ENCODE measurements around the gene IL1R2. TPM values are rescaled to one million over a fixed set of nuclear protein-coding genes. Genes with fewer than 3 reads are reported as not detected.

IL1R2 gene
- polyA plus RNA-seq, 1 donor (not counting 4 experiments of a cell fraction or from before 2014, with no cell fraction given), result 57.3 TPM

- Histone ChIP-seq H3K27ac (ENCODE audit: control insufficient read depth, insufficient read depth, low read length) (no peak overlapping the region), H4K20me1 (ENCODE audit: control insufficient read depth, extremely low read depth, insufficient read depth, low read length) (no peaks in the 10 kb centered on the region), H3K4me3 (ENCODE audit: control insufficient read depth in 2 of 3, extremely low read depth in 1 of 3, insufficient read depth in 2 of 3, low read depth in 1 of 3, low read length in 3 of 3) (no peak overlapping the region), H3K4me2 (ENCODE audit: control insufficient read depth, extremely low read depth, insufficient read depth, low read depth, low read length) (no peak overlapping the region), H3K9me3 (ENCODE audit: control insufficient read depth, low read depth, low read length) (peaks cover 3% of the 10 kb centered on the region), H3K79me2 (ENCODE audit: control insufficient read depth, insufficient read depth, low read length) (no peaks in the 10 kb centered on the region), H3K27me3 (ENCODE audit: control insufficient read depth, extremely low read depth, insufficient read depth, low read length) (no peaks in the 10 kb centered on the region), H3K4me1 (ENCODE audit: control insufficient read depth, extremely low read depth, insufficient read depth, low read length) (peaks cover 12% of the 10 kb centered on the region), H3K9me1 (ENCODE audit: control insufficient read depth, extremely low read depth, insufficient read depth, low read length) (no peaks in the 10 kb centered on the region), H3K36me3 (ENCODE audit: control insufficient read depth in 2 of 2, extremely low read depth in 1 of 2, insufficient read depth in 2 of 2, low read length in 2 of 2) (no peaks in the 10 kb centered on the region), H3K9ac (ENCODE audit: control insufficient read depth, extremely low read depth, insufficient read depth, low read length) (no peak overlapping the region), H2AFZ (ENCODE audit: control insufficient read depth, low read length) (no peak overlapping the region)
- dilution Hi-C loops (cut with MboI; ENCODE audit: extremely low pct_ligation_motif_present, low sequenced_read_pairs), result loop anchor here (25.0 kb wide), 1 partner anchor 151 kb away; no protein-coding TSS in a partner anchor
- no peak for DNase-seq (ENCODE audit: low read depth, low spot score)
- FAIRE-seq, result no peak
- TF ChIP-seq CTCF (optimal IDR thresholded peaks at IDR 0.05 in 1 of 3, IDR thresholded peaks at IDR 0.05 in 1 of 3, conservative IDR thresholded peaks at IDR 0.05 in 1 of 3; ENCODE audit: extremely low read depth in 1 of 3, insufficient read depth in 2 of 3, low read length in 3 of 3) (no peak), EZH2 (IDR thresholded peaks at IDR 0.05; ENCODE audit: low read length) (no peak)
These were observed 19.1 kb downstream of the IL1R2 start for GRCh38 chr2:102010902-102011301.

GRCh38 chr2:102012061-102012614 lies 20.4 kb downstream of the IL1R2 start:
- TF ChIP-seq CTCF (optimal IDR thresholded peaks at IDR 0.05 in 1 of 3, IDR thresholded peaks at IDR 0.05 in 1 of 3, conservative IDR thresholded peaks at IDR 0.05 in 1 of 3; ENCODE audit: extremely low read depth in 1 of 3, insufficient read depth in 2 of 3, low read length in 3 of 3) (no peak), EZH2 (IDR thresholded peaks at IDR 0.05; ENCODE audit: low read length) (no peak)
- Histone ChIP-seq H3K4me1 (ENCODE audit: control insufficient read depth, extremely low read depth, insufficient read depth, low read length) (peaks cover 6% of the 10 kb centered on the region), H3K9me1 (ENCODE audit: control insufficient read depth, extremely low read depth, insufficient read depth, low read length) (no peaks in the 10 kb centered on the region), H3K36me3 (ENCODE audit: control insufficient read depth in 2 of 2, extremely low read depth in 1 of 2, insufficient read depth in 2 of 2, low read length in 2 of 2) (no peaks in the 10 kb centered on the region), H3K9me3 (ENCODE audit: control insufficient read depth, low read depth, low read length) (peaks cover 3% of the 10 kb centered on the region), H3K27me3 (ENCODE audit: control insufficient read depth, extremely low read depth, insufficient read depth, low read length) (no peaks in the 10 kb centered on the region), H4K20me1 (ENCODE audit: control insufficient read depth, extremely low read depth, insufficient read depth, low read length) (no peaks in the 10 kb centered on the region), H3K4me2 (ENCODE audit: control insufficient read depth, extremely low read depth, insufficient read depth, low read depth, low read length) (no peak overlapping the region), H3K27ac (ENCODE audit: control insufficient read depth, insufficient read depth, low read length) (no peak overlapping the region), H2AFZ (ENCODE audit: control insufficient read depth, low read length) (no peak overlapping the region), H3K4me3 (ENCODE audit: control insufficient read depth in 2 of 3, extremely low read depth in 1 of 3, insufficient read depth in 2 of 3, low read depth in 1 of 3, low read length in 3 of 3) (no peak overlapping the region), H3K9ac (ENCODE audit: control insufficient read depth, extremely low read depth, insufficient read depth, low read length) (no peak overlapping the region), H3K79me2 (ENCODE audit: control insufficient read depth, insufficient read depth, low read length) (no peaks in the 10 kb centered on the region)
- no peak for FAIRE-seq
- DNase-seq (ENCODE audit: low read depth, low spot score), result no peak
- dilution Hi-C loops (cut with MboI; ENCODE audit: extremely low pct_ligation_motif_present, low sequenced_read_pairs), result loop anchor here (25.0 kb wide), 1 partner anchor 150 kb away; no protein-coding TSS in a partner anchor

All from keratinocyte (primary cell).